Measurements from ENCODE around the gene EYA4.

Gene EYA4

DNA sequence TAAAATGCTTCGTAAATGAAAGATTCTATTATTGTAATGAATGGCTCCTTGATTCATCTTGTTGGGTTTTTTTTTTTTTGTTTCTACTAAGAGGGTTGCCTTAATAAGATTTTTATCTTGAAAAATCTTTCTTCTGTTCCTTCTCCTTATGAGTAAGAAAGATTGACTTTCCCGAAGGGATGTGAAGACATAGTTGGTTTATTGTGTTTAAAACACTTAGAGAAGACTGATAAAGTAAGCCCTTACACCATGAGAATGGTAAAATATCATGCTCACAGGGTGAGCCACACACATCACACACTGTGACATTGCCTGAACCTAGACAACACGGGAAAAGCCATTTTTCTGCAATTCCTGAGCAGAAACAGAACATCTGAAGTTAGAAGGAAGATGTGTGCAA lies 330.5 kb downstream of the EYA4 start:
- in situ Hi-C loops (cut with HindIII; ENCODE audit: low pct_ligation_motif_present, low sequenced_read_pairs): no loop called here
- Histone ChIP-seq H3K27me3 (replicated peaks) (no peaks in the 10 kb centered on the region), H3K36me3 (replicated peaks) (no peaks in the 10 kb centered on the region), H3K4me3 (ENCODE audit: low read depth, low read length) (no peak overlapping the region), H3K27ac (no peak overlapping the region)
- no peak for DNase-seq
- TF ChIP-seq, protein P1, sequence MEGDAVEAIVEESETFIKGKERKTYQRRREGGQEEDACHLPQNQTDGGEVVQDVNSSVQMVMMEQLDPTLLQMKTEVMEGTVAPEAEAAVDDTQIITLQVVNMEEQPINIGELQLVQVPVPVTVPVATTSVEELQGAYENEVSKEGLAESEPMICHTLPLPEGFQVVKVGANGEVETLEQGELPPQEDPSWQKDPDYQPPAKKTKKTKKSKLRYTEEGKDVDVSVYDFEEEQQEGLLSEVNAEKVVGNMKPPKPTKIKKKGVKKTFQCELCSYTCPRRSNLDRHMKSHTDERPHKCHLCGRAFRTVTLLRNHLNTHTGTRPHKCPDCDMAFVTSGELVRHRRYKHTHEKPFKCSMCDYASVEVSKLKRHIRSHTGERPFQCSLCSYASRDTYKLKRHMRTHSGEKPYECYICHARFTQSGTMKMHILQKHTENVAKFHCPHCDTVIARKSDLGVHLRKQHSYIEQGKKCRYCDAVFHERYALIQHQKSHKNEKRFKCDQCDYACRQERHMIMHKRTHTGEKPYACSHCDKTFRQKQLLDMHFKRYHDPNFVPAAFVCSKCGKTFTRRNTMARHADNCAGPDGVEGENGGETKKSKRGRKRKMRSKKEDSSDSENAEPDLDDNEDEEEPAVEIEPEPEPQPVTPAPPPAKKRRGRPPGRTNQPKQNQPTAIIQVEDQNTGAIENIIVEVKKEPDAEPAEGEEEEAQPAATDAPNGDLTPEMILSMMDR (IDR thresholded peaks at IDR 0.05; ENCODE audit: low read depth, low read length, missing control alignments): no peak

DNA sequence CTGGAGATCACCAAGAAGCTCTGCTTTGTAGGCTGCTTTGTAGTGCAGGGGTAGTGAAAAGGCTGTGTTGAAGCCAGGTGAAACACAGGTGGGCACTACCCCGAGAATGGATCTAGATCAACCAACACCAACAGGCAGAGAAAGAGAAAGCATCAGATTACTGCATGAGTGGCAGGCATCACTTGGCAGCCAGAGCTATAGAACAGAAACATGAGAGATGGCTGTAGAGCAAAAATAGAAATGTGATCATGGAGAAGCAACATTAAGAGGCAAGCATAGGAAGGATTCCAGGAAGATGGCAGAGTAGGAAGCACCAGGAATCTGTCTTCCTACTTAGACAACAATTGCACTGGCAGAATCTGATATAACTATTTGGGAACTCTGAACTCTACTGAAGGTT lies 336.7 kb downstream of the EYA4 start:
- Histone ChIP-seq H3K36me3 (replicated peaks) (no peaks in the 10 kb centered on the region), H3K27me3 (replicated peaks) (no peaks in the 10 kb centered on the region), H3K27ac (no peak overlapping the region), H3K4me3 (ENCODE audit: low read depth, low read length) (no peak overlapping the region)
- in situ Hi-C loops (cut with HindIII; ENCODE audit: low pct_ligation_motif_present, low sequenced_read_pairs): no loop called here
- TF ChIP-seq, protein P1 (IDR thresholded peaks at IDR 0.05; ENCODE audit: low read depth, low read length, missing control alignments): no peak
- no peak for DNase-seq
